ENCODE results near the gene HSPA6.
"Not testable (repeated sequence)": the region's sequence is repeated elsewhere in the genome, so short reads cannot be mapped to it uniquely, and the experiment has no call there.

The HSPA6 gene

DNA sequence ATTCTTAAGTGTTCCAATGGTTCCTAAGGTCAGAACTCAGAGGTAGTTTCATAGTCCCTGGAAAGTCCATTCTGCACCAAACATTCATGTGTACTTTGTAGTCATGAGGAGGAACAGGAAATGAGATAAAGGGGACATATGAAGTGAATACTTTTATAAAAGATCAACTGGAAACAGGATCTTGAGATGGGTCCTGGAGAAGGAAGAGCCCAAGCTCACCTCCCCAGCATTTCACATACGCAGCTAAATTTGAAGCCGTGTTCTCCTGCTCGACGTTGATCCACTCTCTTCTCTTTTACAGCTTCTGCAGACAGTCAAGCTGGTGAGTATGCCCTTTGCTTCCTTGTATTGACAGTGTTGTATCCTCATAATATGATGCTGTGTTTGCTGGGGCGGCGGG lies 18.7 kb upstream of the HSPA6 start:
- no peak for DNase-seq

DNA sequence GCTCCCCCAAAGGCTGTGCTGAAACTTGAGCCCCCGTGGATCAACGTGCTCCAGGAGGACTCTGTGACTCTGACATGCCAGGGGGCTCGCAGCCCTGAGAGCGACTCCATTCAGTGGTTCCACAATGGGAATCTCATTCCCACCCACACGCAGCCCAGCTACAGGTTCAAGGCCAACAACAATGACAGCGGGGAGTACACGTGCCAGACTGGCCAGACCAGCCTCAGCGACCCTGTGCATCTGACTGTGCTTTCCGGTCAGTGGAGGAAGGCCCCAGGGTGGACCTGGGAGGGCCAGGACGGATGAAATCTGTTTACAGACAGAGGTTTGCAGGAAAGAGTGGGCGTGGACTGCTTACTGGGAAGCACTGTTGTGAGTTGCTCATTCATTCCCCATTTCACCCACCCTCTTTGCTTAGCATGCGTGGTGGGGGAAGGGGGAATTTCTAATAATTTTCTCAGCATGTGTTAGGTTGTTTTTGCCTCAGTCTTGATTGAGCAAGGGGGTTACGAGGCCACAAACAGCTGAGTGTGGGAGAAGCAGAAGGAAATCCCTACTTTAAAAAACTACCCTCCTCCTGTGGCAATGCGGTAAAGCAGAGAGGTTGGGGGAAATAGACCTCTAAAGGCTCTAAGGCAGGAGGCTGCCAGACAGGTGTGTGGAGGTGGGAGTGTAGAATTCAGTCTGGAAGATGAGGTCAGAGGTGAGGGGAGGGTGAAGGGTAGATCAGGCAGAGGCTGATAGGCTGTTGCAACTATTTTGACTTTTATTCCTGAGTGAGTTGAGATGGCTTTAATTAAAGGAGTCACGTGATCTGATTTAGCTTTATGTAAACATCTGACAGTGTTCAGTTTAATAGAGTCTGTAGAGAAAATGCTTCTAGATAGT lies 17.8 kb upstream of the HSPA6 start:
- DNase-seq: no peak

DNA sequence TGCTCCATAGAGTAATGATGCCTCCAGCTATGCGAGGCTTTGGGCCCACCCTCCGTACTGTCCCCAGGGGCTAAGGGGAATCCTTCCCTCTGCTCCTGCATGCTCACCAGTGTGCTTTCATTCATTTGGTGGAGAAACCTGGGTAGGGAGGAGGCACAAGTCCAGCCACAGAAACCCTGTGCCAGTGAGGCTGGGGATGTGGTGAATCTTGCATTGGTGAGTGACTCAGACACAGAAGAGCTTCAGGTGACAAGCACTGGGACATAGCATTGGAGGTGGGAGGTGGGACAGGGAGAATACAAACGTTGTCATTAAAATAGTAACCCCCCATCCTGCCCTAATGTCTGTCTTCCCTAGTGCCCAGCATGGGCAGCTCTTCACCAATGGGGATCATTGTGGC lies 13.9 kb upstream of the HSPA6 start:
- no peak for DNase-seq

DNA sequence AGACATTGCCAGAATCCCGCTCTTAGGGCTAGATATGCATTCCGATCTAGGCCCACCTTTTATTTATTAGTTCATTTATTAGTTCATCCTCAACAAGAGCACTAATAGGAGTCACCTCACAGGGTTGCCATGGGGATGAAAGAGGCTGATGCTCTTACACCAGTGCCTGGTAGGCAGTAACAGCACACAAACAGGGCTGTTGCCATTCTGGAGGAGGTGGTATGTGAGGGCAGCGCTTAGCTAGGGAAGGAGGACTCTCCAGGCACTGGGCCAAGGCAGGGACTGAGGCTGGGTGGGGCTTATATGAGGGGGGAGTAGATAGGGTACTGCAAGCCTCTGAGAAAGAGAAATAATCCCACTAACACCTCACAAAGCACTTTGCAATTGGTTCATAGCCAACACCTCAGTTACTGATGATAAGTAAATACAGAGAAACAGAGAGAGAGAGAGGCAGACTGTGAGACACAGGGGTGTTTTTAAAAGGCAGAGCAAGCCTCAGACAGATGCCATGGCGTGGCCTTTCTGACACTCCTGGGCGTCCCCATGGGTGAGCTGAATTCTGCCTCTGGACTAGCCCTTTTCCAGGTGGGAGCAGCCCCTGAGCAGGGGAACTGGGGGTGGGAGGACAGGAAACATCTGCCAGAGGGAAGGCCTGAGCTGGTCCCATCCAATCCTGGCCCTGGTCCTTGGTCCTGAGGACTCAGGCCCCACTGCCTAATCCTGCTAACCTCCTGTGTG lies 13.2 kb upstream of the HSPA6 start:
- no peak for DNase-seq

DNA sequence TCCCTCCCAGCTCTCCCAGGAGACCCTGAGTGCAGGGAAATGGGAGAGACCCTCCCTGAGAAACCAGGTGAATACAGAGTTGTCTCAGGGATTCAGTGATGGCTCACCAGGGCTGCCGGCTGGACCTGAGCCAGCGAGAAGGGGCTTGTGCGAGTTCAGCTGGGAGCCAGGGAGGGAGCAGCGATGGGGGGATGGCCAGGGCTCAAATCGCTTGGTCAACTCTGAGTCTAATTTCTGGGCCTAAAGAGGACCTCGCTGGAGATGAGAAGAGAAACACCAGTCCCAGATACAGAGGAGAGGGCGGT lies 12.6 kb upstream of the HSPA6 start:
- DNase-seq: no peak

DNA sequence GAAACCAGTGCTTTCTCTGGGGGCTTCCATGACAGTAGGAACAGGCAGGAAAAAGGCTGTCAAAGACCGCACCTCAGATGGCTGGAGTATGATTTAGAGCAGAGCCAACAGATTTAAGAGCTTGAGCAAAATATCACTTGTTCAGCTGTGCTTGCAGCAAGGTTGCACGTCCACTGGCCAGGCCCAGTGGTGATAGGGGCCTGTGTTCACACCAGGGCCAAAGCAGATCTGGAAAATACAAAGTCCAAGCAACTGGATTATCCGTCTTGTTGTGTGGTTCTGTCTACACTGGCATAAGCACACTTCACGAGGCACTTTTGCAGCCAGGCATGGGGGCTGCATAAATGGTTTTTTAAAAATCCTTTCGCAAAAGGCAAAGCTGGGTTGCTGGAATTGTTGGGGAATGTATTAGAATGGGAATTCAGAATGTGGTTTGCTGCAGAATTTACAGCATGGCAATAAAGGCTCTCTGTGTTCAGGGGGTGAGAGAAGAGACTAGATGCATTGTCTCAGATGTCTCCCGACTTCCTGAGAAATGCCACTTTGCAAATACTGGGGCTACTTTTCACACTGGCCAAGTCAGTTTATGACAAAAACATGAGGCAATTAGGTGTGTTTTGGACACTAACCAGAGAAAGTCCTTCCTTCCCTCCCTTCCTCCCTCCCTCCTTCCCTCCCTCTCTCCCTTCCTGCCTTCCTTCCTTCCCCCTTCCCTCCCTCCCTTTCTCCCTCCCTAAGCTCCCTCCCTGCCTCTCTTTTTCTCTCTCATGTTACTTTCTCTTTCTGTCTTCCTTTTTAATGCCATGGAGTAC lies 11.5 kb upstream of the HSPA6 start:
- DNase-seq: not testable (repeated sequence)

DNA sequence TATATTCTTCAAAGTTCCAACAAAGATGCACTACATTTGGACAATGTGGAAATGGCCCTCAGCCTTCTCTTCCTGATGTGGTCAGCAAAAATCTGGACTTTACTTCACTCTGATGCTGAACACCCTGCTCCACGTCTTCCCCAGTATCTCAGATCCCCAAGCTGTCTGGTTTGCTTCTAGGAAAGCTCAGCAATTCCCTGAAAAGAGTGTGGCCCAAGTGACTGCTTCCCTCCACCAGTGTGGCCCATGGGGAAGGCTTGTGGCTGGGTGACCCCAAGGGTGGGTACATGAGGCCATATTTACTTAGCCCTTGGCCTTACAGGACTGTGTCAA lies 10.9 kb upstream of the HSPA6 start:
- DNase-seq: not testable (repeated sequence)

DNA sequence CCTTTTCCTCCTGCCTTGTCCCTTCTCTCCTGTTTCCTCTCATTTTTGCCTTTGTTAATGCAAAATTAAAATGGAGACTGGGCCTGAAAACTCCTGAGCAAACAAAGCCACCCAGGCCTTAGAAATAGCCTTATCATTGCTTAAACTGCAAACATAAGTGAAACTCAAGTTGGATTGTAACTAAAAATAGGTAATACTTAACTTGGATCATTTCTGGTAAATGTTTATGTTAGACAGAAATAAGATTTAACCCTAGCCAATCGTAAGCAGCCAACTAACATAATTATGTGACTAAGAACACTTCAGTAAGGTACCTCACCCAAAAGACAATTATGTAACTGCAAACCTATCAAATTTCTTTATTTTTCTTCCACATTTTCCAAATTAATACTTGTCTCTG lies 10.4 kb upstream of the HSPA6 start:
- DNase-seq: not testable (repeated sequence)

DNA sequence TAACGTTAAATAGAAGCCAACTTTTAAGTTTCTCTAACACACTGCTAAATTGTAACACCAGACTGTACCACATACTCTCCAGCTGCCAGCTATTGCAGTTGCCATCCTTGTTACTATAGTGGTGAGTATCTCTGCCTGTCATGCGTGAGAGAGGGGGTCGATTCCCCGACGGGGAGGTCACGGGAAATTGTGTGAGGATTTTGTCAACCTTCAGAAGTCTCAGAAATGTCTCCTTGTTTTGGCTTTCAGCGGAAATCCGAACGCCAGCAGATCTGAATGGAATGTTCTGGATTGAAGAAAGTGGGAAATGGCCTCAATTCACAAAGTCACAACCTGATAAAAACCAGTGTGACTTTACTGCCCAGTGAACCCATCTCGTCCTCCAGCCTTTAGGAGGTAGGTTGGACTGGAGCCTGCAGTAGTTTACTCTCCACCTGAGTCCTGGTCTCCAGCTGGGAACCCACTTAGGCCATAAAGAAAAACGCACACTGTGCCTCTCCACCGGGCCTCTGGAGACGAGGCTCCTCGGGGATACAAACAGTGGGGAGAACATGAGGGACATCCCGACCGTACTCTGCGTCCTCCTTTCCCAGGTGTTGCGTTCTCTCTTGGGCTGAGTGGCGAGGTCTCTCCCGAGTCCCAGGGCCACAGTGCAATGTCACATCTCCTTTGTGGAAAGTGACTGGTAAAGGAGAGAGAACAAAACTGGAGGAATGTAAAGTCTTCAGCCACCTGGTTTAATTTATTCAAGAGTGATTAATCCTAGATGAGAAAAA lies 1.1 kb upstream of the HSPA6 start:
- DNase-seq: not testable (repeated sequence)

DNA sequence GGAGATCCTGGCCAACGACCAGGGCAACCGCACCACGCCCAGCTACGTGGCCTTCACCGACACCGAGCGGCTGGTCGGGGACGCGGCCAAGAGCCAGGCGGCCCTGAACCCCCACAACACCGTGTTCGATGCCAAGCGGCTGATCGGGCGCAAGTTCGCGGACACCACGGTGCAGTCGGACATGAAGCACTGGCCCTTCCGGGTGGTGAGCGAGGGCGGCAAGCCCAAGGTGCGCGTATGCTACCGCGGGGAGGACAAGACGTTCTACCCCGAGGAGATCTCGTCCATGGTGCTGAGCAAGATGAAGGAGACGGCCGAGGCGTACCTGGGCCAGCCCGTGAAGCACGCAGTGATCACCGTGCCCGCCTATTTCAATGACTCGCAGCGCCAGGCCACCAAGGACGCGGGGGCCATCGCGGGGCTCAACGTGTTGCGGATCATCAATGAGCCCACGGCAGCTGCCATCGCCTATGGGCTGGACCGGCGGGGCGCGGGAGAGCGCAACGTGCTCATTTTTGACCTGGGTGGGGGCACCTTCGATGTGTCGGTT lies 477 bp downstream of the HSPA6 start:
- DNase-seq: peak; percentile 23

DNA sequence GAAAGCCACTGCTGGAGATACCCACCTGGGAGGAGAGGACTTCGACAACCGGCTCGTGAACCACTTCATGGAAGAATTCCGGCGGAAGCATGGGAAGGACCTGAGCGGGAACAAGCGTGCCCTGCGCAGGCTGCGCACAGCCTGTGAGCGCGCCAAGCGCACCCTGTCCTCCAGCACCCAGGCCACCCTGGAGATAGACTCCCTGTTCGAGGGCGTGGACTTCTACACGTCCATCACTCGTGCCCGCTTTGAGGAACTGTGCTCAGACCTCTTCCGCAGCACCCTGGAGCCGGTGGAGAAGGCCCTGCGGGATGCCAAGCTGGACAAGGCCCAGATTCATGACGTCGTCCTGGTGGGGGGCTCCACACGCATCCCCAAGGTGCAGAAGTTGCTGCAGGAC lies 981 bp downstream of the HSPA6 start:
- not testable (repeated sequence) for DNase-seq

DNA sequence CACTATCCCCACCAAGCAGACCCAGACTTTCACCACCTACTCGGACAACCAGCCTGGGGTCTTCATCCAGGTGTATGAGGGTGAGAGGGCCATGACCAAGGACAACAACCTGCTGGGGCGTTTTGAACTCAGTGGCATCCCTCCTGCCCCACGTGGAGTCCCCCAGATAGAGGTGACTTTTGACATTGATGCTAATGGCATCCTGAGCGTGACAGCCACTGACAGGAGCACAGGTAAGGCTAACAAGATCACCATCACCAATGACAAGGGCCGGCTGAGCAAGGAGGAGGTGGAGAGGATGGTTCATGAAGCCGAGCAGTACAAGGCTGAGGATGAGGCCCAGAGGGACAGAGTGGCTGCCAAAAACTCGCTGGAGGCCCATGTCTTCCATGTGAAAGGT lies 1.6 kb downstream of the HSPA6 start:
- DNase-seq: not testable (repeated sequence)

DNA sequence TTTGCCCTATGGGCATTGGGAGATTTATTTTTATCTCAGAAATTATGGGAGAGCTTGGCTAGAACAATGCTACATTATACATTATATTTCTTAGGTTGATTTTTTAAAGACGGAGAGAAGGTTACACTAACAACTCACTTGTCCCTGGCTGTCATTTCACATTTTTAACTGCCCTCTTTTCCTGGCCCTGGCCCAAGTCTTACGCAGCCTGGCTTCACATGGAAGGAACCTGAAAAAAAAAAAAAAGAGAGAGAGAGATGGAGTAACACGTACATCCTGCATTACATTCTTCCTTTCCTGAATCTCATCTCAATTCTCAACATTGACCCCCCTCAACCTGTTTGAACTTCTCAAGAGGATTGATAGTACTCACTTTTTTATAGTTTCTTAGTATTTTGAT lies 4.2 kb downstream of the HSPA6 start:
- DNase-seq: not testable (repeated sequence)

DNA sequence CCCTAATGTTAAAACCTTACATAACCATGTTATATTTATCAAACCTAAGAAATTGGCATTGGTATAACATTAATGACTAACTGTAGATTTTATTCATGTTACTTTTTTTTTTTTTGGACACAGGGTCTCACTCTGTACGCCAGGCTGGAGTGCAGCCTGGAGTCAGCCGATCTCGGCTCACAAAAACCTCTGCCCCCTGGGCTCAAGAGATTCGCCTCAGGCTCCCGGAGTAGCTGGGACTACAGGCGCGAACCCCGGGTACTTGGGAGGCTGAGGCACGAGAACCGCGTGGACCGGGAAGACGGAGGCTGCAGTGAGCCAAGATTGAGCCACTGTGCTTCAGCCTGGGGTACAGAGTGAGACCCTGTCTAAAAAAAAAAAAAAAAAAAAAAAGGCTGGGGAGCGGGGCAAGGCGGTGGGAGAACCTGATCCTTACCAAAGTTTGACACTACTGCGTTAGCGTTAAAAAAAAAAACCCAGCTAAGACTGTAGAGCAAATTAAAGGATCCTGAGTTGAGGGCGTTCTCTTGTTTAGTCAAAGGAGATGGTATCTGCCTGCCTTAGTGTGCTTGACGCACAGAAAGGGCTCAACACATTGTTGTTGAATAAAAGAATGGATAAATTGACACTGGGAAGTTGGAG lies 5.2 kb downstream of the HSPA6 start:
- DNase-seq: not testable (repeated sequence)

DNA sequence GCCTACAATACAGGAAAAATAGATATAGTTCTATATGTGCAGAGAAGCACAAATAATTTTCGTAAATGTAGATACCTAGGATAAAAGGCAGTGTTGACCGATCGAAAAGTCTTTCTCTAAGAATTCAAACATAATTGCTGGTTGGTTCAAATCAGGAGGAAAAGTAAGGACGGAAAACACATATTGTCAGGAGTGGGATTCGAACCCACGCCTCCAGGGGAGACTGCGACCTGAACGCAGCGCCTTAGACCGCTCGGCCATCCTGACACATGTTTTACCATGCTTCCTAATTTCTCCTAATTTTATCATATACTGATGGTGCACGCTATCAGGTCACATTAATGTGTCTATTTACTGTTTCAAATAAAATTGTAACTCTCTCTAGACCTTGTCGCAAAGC lies 5.8 kb downstream of the HSPA6 start:
- DNase-seq: peak; percentile 84

DNA sequence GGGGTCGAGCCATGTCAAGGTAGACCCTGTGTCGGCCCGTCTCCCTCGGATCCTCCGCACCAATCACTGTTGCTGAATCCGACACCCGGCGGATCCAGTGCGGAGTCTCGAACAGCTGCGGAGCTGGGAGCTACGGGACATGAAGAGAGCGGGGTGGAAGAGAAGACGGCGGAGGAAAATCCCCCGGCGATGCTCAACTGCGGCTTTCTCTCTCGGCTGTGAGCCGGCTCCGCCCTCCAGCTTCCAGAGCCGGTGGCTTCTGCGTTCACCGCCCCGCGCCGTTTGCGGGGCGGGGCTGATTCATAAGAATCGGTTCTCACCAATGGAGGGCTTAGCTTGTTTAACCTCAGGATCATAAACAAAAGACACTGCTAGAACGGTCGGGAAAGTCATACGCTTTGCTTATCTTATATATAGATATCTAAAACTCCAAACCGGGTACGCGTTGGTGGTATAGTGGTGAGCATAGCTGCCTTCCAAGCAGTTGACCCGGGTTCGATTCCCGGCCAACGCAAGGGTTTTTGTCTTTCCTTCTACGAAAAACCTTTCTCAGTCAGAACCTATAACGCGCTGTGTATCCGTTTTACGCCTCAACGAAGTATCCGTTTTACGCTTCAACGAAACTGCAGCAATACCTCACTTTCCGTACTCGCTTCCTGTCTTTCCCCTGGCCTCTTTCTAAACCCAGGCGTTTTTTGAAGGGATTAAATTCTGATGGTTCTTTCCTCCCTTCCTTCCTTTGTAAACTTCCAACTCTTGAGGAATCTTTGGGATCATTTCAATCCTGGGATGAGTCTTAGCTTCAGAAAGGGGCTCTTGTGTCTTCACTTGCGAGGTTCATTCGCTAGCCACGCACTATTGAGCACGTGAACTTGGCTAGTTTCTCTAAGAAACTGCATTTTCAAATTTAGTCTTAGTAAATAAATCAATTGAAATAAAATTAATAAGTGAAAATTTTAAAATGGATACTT lies 6.6 kb downstream of the HSPA6 start:
- peak; percentile 95 for DNase-seq

DNA sequence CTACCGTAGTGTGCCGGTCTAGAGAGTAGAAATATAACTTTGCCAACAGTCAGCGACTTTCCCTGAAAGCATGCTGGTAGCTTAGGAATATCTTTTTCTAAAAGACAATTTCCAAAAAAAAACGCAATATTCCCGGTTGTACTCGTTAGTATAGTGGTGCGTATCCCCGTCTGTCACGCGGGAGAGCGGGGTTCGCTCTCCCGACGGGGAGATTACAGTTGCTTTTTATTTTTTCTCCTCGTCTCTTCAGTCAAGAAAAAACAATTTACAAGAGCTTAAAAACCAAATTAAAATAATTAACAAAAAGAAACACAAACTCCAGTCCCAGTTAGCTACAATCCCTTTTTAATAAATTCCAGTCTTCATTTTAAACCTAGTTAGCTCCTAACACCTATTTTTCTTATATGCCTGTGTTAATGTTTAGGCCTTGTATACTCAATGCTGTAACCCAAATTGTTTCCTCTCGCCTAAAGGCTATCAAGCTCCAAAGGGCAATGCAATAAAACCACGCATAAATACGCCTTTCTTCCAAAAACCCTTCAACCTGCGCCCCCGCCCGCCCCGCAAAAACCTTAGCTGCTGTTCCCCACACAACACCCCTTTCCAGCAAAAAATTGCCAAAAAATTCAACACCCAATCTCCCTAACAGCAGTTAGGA lies 7.8 kb downstream of the HSPA6 start:
- no peak for DNase-seq

DNA sequence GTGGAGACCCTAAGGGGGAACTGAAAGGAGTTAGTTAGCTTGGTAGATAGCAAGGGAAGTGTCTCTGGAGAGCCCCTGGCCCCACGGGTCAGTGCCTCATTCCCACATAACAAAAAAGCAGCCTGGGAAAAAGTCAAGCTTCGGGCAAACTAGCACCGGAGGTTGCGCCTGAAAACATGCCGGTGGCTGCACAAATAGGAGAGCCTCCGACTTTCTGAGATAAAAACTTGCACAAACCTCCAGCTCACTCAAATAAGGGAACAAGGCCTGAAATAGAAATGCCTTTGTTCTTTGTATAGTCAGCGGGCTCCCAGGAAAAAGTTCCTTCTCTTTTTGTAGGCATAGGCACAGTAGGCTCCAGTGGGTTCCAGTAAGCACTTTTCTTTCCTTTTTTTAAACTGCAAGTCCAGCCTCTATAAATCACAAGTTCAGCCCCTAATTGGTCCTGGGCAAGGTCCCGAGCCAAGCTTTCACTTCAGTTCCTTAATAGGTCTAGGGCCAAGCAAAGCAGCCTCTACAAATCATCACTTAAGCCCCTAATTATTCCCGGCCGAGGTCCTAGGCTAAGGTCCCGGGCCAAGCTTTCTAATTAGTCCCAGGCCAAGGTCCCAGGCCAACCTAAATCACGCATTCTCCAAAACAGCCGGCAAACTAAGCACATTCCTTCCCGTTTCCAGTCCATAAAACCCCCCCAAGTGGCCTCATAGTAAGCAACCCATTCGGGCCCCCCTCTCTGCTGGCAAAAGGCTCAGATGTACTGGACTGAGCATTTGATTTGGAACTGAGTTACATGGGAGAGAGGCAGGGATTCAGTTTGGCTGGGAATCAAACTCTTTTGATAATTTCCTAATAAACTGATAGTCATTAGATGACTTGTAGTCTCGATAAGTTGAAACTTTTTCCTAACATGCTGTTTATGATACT lies 8.6 kb downstream of the HSPA6 start:
- not testable (repeated sequence) for DNase-seq

DNA sequence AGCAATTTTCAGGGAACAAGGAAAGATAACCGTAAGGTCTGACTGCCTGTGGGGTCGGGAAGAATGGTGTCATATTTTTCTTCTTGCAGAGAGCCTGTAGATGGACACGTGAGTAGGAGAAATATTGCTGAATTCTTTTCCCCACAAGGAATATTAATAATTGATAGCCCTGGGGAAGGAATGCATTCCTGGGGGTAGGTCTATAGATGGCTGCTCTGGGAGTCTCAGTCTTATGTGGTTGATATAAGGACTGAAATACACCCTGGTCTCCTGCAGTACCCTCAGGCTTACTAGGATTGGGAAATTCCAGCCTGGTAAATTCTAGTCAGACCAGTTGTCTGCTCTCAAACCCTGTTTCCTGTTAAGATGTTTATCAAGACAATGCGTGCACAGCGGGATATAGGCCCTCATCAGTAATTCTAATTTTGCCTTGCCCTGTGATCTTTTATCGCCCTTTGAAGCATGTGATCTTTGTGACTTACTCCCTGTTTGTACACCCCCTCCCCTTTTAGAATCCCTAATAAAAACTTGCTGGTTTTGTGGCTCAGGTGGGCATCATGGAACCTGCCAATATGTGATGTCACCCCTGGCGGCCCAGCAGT lies 12.8 kb downstream of the HSPA6 start:
- DNase-seq: not testable (repeated sequence)

All from CD4-positive, alpha-beta T cell treated with Interleukin-10 for 1 hour (primary cell).